ENCODE measurements around the gene MACROD1.

GRCh38 chr11:64010783-64011182 lies 155.1 kb downstream of the MACROD1 start:
- TF ChIP-seq CTCF (IDR thresholded peaks at IDR 0.05; ENCODE audit: insufficient read depth, low read depth, low read length) (no peak), EZH2 (IDR thresholded peaks at IDR 0.05; ENCODE audit: insufficient read depth, low read length) (no peak)

Measured in astrocyte (in vitro differentiated cells and primary cell).